D721Med (cell line): Measurements from ENCODE around the gene CNR2.

Experiments used
- DNase-seq: peaks from one replicate; pipeline ENCODE4 v3.0.0; 2011; ENCODE audit warnings: low spot score; ENCODE audit not compliant: insufficient read length
- FAIRE-seq: peaks from 2 replicates; lab custom pipeline; 2011; peaks lifted over from hg19 to GRCh38; lab: Jason Lieb, UNC
- CTCF ChIP-seq: IDR thresholded peaks from 2 replicates; pipeline ENCODE4 v1.5.1; 2012; ENCODE audit warnings: mild to moderate bottlenecking, control low read depth; ENCODE audit not compliant: insufficient read depth; ENCODE audit errors: missing control alignments

Gene CNR2

GRCh38 chr1:23825762-23826522 is 87.2 kb downstream of the CNR2 start:
- no peak for FAIRE-seq
- no peak for TF ChIP-seq CTCF
- DNase-seq: no peak

GRCh38 chr1:23825076-23825761 is 87.9 kb downstream of the CNR2 start, which contains the start of gene HMGCL:
HMGCL (minus strand) TSS chr1:23825429; CDS start chr1:23825415, 14 bp downstream.
- FAIRE-seq (no peak), DNase-seq (peak; percentile 68)
- TF ChIP-seq CTCF: no peak

GRCh38 chr1:23824711-23825075 is 88.5 kb downstream of the CNR2 start:
- DNase-seq (no peak), FAIRE-seq (no peak)
- TF ChIP-seq CTCF: no peak

- no peak for DNase-seq
- TF ChIP-seq CTCF: no peak
- FAIRE-seq: no peak
Observed at GRCh38 chr1:23823767-23824166, 89.4 kb downstream of the CNR2 start.
